COLO668 (cell line): ENCODE measurements around the gene NADK.
"Not testable (repeated sequence)": the region's sequence is repeated elsewhere in the genome, so short reads cannot be mapped to it uniquely, and the experiment has no call there.

Experiments used
- DNase-seq: peaks from one replicate; lab custom pipeline; 2025; ENCODE audit not compliant: unreplicated experiment; lab: John Stamatoyannopoulos, UW

The NADK gene

DNA sequence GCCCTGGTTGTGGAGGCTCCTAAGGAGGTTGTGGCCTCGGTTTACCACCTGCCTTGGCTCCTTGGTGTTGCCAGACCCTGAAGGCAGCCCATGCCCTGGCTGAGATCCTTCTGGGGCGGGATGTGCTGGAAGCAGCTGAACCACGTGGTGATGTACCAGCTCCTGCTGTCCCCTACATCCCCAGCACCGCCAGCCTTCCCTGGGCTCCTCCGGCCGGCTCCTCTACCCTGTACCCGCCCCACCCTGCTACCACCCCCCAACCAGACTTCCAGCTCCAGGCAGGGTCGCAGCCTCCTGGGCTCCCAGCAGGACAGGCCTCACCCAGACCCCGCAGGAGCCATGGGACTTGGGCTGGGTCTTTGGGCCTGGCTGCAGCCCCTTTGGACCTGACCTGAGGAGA lies 28.3 kb downstream of the NADK start:
- DNase-seq = not testable (repeated sequence)

DNA sequence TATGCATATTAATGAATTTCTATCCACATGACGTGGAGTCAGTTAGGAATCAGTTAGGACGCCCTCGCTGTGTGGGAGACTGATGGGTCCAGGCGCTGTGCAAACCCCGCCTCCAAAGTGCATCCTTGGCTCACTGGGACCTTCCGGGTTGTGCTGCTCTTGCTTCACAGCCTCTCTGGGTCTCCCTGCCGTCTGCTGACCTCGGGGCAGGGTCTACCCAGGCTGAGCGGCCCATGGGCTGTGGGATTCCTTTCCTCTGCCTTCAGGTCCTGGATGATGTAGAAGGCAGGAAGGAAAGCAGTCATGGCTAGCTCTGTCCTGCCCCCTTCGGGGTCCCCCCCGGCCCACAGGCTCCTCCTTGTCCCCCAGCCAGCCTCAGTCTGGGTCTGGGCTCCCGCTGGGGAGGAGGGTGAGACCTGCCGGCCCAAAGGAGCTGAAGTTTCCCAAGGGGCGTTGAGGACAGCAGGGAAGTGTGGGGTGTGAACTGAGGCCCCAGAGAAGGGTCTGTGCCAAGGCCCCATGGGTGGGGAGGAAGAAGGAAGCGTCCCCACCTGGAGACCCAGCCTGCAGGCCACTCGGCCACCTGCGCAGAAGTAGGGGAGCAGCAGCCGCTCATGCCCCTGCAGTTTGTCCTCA lies 29.5 kb downstream of the NADK start:
- DNase-seq = no peak

DNA sequence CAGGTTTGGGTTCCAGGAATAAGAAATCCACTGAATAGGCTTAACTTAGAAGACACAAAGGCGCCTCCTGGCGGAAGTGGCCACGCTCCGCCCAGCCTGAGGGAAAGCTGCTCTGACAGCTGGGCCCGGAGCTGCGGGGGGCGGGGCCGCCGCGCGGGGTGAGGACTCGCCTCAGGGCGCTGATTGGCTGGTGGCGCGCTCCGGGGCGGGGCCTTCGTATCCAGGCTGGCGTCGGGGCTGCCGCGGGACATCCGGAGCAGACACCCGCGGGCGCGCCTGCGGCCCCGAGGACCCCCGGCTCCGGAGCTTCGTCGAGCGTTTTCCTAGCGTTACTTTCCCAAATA lies 31.7 kb downstream of the NADK start:
- not testable (repeated sequence) for DNase-seq

DNA sequence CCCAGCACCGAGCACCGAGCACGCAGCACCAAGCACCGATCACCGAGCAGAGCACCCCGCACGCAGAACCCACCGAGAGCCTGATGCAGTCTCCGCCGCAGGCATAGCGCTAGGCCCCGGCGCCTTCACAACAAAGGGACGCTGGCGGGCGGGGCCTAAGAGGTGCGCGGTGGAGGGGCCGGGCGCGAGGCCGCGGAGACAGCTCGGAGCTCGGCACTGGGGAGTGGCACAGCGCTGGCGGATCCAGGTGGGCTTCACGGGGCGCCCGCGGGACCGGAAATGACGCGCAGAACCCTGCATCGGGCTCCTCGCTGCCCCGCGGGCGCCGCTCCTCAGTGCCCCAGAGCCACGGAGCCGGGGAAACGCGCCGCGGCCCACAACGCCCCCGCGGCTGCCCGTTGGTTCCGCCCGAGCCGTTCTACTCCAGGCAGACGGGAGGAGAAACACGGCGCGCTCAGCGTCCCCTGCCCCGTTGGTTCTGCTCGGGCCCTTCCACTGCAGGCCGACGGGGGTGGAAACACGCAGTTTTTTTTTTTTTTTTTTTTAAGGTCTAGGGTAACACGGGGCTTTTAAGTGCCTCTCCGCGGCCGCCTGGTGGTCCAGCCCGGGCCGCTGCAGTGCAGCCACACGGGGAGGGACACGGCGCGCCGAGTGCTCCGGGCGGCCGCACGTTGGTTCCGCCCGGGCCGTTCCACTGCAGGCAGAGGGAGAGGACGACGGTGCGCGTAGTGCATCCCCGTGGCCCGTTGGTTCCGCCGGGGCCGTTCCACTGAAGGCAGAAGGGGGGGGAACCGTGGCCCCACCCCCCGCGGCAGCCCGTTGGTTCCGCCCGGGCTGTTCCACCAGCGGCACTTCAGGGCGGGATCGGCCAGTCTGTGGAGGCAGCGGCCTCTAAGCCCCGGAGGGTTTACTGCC lies 32.4 kb downstream of the NADK start:
- DNase-seq = peak; percentile 62

DNA sequence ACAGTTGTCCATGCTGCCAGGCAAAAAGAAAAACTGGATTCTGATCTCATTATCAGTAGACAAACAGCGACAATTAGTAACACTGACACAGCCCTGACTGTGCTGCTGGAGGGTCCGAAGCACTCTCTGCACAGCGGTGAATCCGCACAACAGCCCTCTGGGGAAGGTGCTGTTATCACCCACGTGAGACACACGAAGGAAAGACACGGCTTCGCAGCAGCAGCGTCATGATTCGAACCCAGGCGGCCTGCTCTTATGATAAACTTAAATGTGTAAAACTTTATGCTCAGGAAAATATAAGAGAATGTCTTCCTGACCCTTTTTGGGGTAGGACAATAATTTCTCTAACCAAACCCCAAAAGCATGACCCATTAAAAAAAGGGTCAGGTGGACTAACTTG lies 35.7 kb downstream of the NADK start:
- DNase-seq = not testable (repeated sequence)

- DNase-seq = not testable (repeated sequence)
Observed at GRCh38 chr1:1741013-1741412, 37.3 kb downstream of the NADK start.

GRCh38 chr1:1738799-1739337 lies 39.4 kb downstream of the NADK start:
- not testable (repeated sequence) for DNase-seq

- not testable (repeated sequence) for DNase-seq
Observed at GRCh38 chr1:1737675-1738590, 40.3 kb downstream of the NADK start.

GRCh38 chr1:1732381-1732780 lies 45.9 kb downstream of the NADK start:
- no peak for DNase-seq

DNA sequence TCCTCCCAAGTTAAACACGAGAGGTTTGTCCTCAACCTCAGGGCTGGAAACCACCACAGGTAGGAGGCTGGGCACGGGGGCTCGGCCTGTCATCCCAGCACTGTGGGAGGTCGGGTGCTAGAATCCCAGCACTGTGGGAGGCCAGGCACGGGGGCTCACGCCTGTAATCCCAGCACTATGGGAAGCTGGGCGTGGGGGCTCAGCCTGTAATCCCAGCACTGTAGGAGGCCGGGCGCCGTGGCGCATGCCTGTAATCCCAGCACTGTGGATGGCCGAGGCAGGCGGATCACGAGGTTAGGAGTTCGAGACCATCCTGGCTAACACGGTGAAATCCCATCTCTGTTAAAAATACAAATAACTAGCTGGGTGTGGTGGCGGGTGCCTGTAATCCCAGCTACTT lies 47.4 kb downstream of the NADK start:
- DNase-seq = no peak

- DNase-seq = not testable (repeated sequence)
Observed at GRCh38 chr1:1730230-1730629, 48.0 kb downstream of the NADK start.

- not testable (repeated sequence) for DNase-seq
Observed at GRCh38 chr1:1729116-1729816, 49.0 kb downstream of the NADK start.

DNA sequence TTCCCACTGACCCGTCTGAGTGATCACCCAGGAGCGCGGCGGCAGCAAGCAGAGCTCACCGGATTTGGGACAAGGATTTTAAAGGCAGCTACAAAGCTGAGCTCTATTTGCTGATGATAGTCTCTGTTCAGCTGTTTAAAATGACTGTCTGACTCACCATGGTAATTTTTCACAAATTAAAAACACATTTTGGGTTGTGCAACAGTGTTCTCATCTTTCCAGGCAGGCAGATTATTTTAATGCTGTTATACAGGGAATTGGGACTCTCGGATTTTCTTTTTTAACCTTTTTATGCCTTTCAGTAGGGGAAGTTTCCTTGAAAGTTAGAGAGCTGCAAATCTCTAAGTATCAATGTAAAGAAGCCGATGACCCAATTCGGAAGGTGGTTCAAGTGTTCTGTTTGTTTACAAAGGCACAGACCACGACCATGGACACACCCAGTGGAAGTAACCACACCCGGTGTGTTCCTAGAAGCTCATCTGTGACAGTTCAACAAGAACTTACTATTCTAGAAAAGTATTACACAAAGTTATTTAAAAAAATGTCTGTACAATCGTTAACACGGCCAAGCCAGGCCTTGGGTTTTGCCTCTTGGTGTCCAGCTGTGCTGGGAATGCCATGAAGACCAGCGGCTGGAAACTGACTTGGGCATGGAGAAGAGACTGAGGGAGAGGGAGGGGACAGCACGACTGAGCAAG lies 49.8 kb downstream of the NADK start:
- not testable (repeated sequence) for DNase-seq

- not testable (repeated sequence) for DNase-seq
Observed at GRCh38 chr1:1727131-1727651, 51.1 kb downstream of the NADK start.

DNA sequence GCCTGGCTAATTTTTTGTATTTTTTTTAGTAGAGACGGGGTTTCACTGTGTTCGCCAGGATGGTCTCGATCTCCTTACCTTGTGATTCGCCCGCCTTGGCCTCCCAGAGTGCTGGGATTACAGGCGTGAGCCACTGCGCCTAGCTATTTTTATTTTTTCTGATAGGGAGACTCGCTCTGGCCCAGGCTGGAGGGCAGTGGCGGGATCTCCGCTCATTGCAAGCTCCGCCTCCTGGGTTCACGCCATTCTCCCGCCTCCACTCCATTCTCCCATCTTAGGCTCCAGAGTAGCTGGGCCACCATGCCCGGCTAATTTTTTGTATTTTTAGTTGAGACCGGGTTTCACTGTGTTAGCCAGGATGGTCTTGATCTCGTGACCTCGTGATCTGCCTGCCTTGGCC lies 52.2 kb downstream of the NADK start:
- DNase-seq = not testable (repeated sequence)

GRCh38 chr1:1724035-1724864 lies 54.0 kb downstream of the NADK start, which contains the start of gene CDK11A:
Gene CDK11A (minus strand): TSS chr1:1724357. CDS start chr1:1722818, 1,539 bp downstream.
- DNase-seq = peak; percentile 99

- DNase-seq = no peak
Observed at GRCh38 chr1:1721201-1721600, 57.1 kb downstream of the NADK start.

- not testable (repeated sequence) for DNase-seq
Observed at GRCh38 chr1:1715109-1715883, 63.0 kb downstream of the NADK start.
